Activated B cell treated with CpG ODN at 0.5 μM for 24 hours (primary cell): ENCODE data around the gene NXT1. TPM values are rescaled to one million over a fixed set of nuclear protein-coding genes. Genes with fewer than 3 reads are reported as not detected.

Source experiments
- ATAC-seq: fragments of 200-7000 bp; cut with Tn5 transposase; one replicate; pipeline ENCODE4 v1.10.0; 2021; ENCODE audit warnings: low read depth, mild to moderate bottlenecking, moderate library complexity
- CTCF ChIA-PET: fragments of 350-600 bp; sonication (Branson Sonifier 250); formaldehyde crosslinking; loops from one replicate; lab custom pipeline; 2021; ENCODE audit warnings: antibody characterized with exemption; lab: Charles Lee
- POLR2A ChIA-PET: fragments of 350-600 bp; sonication (Branson Sonifier 250); formaldehyde crosslinking; loops from one replicate; lab custom pipeline; 2021; ENCODE audit warnings: antibody characterized with exemption; lab: Charles Lee
- DNase-seq: peaks from one replicate; pipeline ENCODE4 v3.0.0; 2022
- H3K27ac Mint-ChIP-seq: one replicate; pipeline ENCODE4 v1.8.0; 2020; ENCODE audit warnings: mixed read lengths
- H3K27me3 Mint-ChIP-seq: one replicate; pipeline ENCODE4 v1.8.0; 2021; ENCODE audit warnings: mixed read lengths
- H3K36me3 Mint-ChIP-seq: one replicate; pipeline ENCODE4 v1.8.0; 2021; ENCODE audit warnings: low read depth, mixed read lengths
- H3K4me1 Mint-ChIP-seq: one replicate; pipeline ENCODE4 v1.8.0; 2021; ENCODE audit warnings: mixed read lengths
- H3K4me3 Mint-ChIP-seq: one replicate; pipeline ENCODE4 v1.8.0; 2020; ENCODE audit warnings: mild to moderate bottlenecking, mixed read lengths
- H3K9me3 Mint-ChIP-seq: one replicate; pipeline ENCODE4 v1.8.0; 2020; ENCODE audit warnings: mixed read lengths
- intact Hi-C: fragments of 100-400 bp; cut with micrococcal nuclease; formaldehyde crosslinking; loops from one replicate; pipeline ENCODE4 v1.15.1; 2024
- total RNA-seq: library from RNA; stranded (reverse); gene quantifications from 2 replicates; pipeline ENCODE4 v1.2.3, GENCODE V29; 2022
- TF ChIP-seq, protein P1 (sequence below): fragments of 200-600 bp; IDR thresholded peaks from one replicate; pipeline ENCODE4 v1.8.0; 2022; ENCODE audit warnings: antibody characterized with exemption, mild to moderate bottlenecking

NXT1 gene
- total RNA-seq, 1 donor from 2014 or later, result 28.8 TPM

DNA sequence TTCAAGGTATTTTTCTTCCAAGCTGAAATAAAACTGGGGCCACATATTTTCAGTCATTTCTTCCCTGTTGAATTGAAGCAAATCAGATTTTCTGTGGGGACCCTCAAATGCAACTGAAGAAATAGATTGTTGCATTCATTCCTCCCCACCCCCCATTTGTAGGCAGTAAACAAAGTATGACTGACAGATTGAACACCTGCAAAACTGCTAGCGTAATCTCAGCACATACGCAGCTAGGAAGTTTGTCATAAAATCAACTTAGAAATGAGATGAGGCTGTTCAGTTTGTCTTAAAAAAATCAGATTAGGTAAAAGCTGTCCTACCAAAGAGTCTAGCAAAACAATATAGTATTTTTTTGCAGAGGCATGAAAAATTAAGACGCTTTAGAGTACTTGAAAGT, 20.3 kb downstream of the NXT1 start:
- intact Hi-C loops, result no loop called here
- DNase-seq (no peak), ATAC-seq (no peak)
- Mint-ChIP-seq H3K36me3 (peaks cover 80% of the 10 kb centered on the region), H3K27me3 (no peaks in the 10 kb centered on the region), H3K27ac (no peak overlapping the region), H3K4me3 (no peak overlapping the region), H3K9me3 (no peaks in the 10 kb centered on the region), H3K4me1 (peaks cover 21% of the 10 kb centered on the region)
- ChIA-PET POLR2A (interaction anchor here (1.1 to 2.2 kb wide), 2 partner anchors 9 to 21 kb away, joined by 5 to 6 read pairs; partner anchors contain the start of genes GZF1 and NXT1), CTCF (interaction anchor here (1.0 kb wide), 1 partner anchor 21 kb away, joined by 3 read pairs; no protein-coding TSS in a partner anchor)
- TF ChIP-seq, protein P1, sequence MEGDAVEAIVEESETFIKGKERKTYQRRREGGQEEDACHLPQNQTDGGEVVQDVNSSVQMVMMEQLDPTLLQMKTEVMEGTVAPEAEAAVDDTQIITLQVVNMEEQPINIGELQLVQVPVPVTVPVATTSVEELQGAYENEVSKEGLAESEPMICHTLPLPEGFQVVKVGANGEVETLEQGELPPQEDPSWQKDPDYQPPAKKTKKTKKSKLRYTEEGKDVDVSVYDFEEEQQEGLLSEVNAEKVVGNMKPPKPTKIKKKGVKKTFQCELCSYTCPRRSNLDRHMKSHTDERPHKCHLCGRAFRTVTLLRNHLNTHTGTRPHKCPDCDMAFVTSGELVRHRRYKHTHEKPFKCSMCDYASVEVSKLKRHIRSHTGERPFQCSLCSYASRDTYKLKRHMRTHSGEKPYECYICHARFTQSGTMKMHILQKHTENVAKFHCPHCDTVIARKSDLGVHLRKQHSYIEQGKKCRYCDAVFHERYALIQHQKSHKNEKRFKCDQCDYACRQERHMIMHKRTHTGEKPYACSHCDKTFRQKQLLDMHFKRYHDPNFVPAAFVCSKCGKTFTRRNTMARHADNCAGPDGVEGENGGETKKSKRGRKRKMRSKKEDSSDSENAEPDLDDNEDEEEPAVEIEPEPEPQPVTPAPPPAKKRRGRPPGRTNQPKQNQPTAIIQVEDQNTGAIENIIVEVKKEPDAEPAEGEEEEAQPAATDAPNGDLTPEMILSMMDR, result no peak

DNA sequence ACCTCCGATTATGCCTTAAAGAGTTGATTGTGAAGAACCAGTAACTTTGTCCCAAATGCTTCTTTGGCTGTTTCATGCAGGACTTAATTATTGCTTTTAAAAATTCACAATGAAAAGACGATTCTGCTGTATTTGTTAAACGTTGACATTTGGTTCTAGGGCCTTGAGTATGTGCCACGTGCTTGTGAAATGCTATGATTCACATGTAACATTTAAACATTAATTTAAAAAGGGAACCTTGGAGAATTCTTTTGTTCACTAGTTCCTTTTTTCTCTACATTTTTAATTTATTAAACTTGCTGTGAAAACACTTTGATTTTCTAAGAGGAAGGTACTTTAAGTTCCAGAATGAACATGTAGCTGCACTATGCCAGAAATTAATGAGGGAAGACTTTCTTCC, 20.9 kb downstream of the NXT1 start:
- ATAC-seq, result no peak
- ChIA-PET CTCF (no interaction called here), POLR2A (interaction anchor here (2.2 kb wide), 1 partner anchor 10 kb away, joined by 5 read pairs; the partner anchor contains the start of gene GZF1)
- Mint-ChIP-seq H3K27me3 (no peaks in the 10 kb centered on the region), H3K27ac (no peak overlapping the region), H3K36me3 (peaks cover 81% of the 10 kb centered on the region), H3K4me1 (peaks cover 14% of the 10 kb centered on the region), H3K9me3 (no peaks in the 10 kb centered on the region), H3K4me3 (no peak overlapping the region)
- intact Hi-C loops, result no loop called here
- TF ChIP-seq, protein P1, result no peak
- DNase-seq, result no peak

DNA sequence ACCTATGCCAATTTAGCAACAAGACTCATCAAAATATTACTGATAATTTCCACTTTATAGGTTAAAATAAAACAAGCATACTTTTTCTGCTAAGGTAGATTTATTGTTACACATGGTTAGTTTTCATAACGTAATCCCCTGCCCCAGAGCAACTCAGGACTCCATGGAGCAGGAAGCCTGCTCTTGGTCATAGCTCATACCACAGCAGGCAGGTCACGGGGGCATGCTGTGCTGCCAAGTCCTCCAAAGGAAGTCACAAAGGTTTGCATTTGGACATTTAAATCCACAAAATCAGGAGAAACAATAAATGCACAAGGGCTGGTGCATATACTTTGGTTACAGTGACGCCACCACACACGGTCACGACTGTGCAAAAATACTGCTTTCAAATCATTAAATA, 23.9 kb downstream of the NXT1 start:
- DNase-seq (no peak), ATAC-seq (no peak)
- no peaks in the 10 kb centered on the region for H3K27me3 Mint-ChIP-seq
- no peak overlapping the region for H3K4me3 Mint-ChIP-seq
- no peaks in the 10 kb centered on the region for H3K9me3 Mint-ChIP-seq
- ChIA-PET CTCF (no interaction called here), POLR2A (no interaction called here)
- no peak overlapping the region for H3K27ac Mint-ChIP-seq
- TF ChIP-seq, protein P1, result no peak
- peaks cover 77% of the 10 kb centered on the region for H3K36me3 Mint-ChIP-seq
- intact Hi-C loops, result no loop called here
- no peaks in the 10 kb centered on the region for H3K4me1 Mint-ChIP-seq

DNA sequence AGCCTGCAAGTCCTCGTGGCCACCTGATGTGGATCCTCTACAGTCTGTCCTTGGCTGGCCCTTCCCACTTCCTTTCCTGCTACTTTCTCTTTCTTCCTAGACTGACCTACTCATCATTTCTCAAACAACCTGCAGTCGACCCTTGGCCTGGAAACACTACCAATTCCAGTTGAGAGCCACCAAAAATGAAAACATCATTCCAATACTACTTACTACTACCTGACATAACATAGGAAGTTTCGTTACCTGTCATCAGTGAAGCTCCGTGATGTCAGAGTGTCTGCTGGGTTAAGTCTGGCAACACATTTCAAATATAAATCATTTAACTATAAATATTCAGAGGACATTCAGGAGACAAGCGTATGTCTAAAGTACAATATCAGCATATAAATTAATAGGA, 25.2 kb downstream of the NXT1 start:
- ATAC-seq (no peak), DNase-seq (no peak)
- TF ChIP-seq, protein P1, result no peak
- Mint-ChIP-seq H3K4me3 (no peak overlapping the region), H3K4me1 (no peaks in the 10 kb centered on the region), H3K27me3 (no peaks in the 10 kb centered on the region), H3K27ac (no peak overlapping the region), H3K9me3 (no peaks in the 10 kb centered on the region), H3K36me3 (peaks cover 74% of the 10 kb centered on the region)
- intact Hi-C loops, result no loop called here
- ChIA-PET POLR2A (no interaction called here), CTCF (no interaction called here)

DNA sequence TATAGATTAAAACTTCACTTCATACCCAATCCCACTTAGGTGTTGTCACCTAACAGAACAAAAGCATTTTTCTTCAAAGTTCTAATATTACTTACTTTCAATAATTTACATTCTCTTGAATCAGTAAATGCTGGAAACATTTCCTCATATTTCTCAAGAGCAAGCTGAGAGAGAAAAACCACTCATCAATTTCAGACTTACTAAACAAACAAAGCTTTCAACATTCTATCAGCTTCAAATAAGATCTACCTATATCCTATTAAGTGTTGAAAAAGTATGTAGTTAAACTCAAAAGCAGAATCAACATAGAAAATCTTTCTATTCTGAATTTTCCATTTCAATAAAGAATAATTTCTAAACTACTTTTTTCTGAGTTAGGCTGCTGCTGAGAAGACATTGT, 29.2 kb downstream of the NXT1 start:
- Mint-ChIP-seq H3K27ac (no peak overlapping the region), H3K4me3 (no peak overlapping the region), H3K27me3 (no peaks in the 10 kb centered on the region), H3K4me1 (no peaks in the 10 kb centered on the region), H3K9me3 (peaks cover 2% of the 10 kb centered on the region), H3K36me3 (peaks cover 64% of the 10 kb centered on the region)
- no peak for ATAC-seq
- ChIA-PET POLR2A (no interaction called here), CTCF (no interaction called here)
- TF ChIP-seq, protein P1, result no peak
- no peak for DNase-seq
- intact Hi-C loops, result no loop called here
